Epithelial cell of proximal tubule (primary cell): ENCODE results near the gene FAM168A. TPM values are rescaled to one million over a fixed set of nuclear protein-coding genes. Genes with fewer than 3 reads are reported as not detected.

Experiments
- DNase-seq: peaks from one replicate; pipeline ENCODE4 v3.0.0-alpha.2; 2011; ENCODE audit warnings: low read depth
- H3K4me3 ChIP-seq: 2 replicates; pipeline ENCODE4 v1.5.1; 2011; ENCODE audit warnings: low read depth, mild to moderate bottlenecking, low read length
- CTCF ChIP-seq: conservative IDR thresholded peaks from 2 replicates; pipeline ENCODE4 v1.5.1; 2012; ENCODE audit warnings: low read depth, mild to moderate bottlenecking, low read length
- total RNA-seq: library from RNA; depleted of rRNA; stranded (reverse); fragments of >200 nt; gene quantifications from 2 replicates; pipeline ENCODE4 v1.2.3, GENCODE V29; 2015

The FAM168A gene
- total RNA-seq, 1 donor from 2014 or later, result 10.0 TPM

DNA sequence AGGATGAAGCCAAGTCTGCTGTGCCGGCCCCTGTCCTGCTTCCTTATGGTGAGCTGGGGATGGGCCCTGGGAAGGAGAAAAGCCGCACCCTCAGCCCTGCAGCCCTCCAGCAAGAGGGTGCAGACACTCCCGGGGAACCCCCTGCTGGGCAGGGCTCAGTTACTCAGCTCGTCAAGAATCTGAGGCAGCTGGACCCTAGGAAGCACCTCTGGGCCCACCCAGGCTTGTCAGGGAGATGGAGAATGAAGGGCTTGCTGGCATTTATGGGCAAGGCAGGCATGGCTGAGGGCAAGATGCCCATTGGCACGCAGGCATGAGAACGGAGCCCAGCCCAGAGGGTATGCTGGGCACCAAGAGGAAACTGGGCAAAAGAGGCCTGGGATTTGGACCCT, 208.8 kb downstream of the FAM168A start:
- DNase-seq, result no peak
- TF ChIP-seq CTCF, result no peak
- H3K4me3 ChIP-seq, result no peak overlapping the region

GRCh38 chr11:73388265-73389133, 209.4 kb downstream of the FAM168A start:
- DNase-seq, result no peak

DNA sequence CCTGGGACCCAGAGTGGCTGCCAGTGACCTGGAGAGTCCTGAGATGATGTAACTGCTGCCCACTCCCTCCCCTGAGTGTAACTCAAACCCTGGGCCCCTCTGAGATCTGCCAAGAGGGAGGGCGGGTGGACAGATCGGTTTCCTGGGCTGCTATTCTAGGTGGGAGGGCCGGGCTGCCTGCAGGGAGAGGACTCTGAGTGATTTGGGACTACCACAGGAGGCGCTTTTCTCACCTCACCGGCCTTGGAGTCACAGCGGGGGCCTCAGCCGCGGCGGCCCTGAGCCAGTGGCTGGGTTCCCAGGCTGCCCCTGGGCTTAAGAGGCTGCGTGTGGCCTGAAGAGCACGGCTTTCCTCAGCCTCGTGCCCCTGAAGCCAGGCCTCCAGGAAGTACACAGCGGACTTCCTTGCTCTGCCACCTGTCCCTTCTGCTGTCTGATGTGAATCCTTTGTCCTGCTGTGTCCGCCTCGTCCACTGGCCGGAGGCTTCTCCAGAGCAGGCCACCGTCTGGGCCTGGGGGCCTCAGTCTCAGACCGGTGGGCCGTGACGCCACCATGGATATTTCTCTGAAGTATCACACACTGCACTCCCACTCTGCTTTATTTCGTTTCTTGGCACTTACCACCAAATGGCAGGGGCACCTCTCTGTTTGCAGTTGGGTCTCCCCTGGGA, 210.2 kb downstream of the FAM168A start:
- no peak for DNase-seq
- no peak overlapping the region for H3K4me3 ChIP-seq
- no peak for TF ChIP-seq CTCF

More at GRCh38 chr11:73388265-73389133, 209.4 kb downstream of the FAM168A start:
- no peak for TF ChIP-seq CTCF
- no peak overlapping the region for H3K4me3 ChIP-seq

GRCh38 chr11:73386546-73386945, 211.4 kb downstream of the FAM168A start:
- TF ChIP-seq CTCF, result no peak
- no peak for DNase-seq

GRCh38 chr11:73386016-73386415, 211.9 kb downstream of the FAM168A start:
- DNase-seq, result no peak
- no peak overlapping the region for H3K4me3 ChIP-seq
- TF ChIP-seq CTCF, result no peak

More at GRCh38 chr11:73386546-73386945, 211.4 kb downstream of the FAM168A start:
- no peak overlapping the region for H3K4me3 ChIP-seq

DNA sequence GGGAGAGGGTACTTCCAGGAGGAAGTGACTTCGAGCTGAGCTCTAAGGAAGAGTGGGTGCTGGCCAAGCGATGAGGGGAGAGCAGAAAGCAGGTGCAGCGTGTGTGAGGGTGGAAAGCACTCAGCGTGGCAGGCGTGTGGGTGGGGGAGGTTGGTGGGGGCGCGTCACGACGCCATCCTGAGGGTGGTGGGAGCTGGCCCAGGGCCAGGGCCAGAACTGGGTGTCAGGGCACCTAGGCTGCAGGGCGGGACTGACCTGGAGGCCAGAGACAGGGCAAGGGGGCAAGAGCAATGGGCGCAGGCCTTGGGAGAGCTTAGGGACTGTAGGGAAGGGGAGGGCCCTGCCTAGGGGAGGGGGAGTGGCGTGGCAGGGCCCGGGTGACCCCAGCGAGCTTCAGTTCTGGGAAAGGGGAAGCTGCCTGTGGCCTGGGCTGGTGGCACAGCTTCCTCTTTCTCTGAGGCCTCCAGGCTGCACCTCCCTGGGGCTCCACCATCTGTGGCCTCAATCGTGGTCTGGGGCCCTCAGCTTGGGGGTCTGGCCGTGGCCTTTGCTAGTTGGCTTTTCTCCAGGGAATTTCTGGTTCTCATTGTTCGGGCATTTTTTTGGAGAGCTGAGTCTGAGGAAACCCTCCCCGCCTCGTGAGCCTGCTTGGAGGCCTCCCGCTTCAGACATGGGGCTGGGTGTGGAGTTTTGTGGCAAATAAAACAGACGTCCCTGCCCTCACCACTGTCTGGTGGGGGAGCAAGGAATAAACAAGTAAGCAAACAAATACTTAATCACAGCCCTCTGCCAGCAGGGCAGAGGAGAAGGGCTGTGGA, 212.8 kb downstream of the FAM168A start:
- DNase-seq, result no peak
- H3K4me3 ChIP-seq, result no peak overlapping the region
- TF ChIP-seq CTCF, result no peak
